OCI-LY3 (cell line): ENCODE results near the gene CDC45.

Experiments
- H2AFZ ChIP-seq: fragments of 200-600, 300-600 bp; shearing (Covaris generic); 2 replicates; pipeline ENCODE4 v1.6.0; 2014; ENCODE audit warnings: antibody characterized with exemption, low read depth, low read length
- H3K27ac ChIP-seq: fragments of 200-600, 300-600 bp; sonication (generic); 2 replicates; pipeline ENCODE4 v1.5.1; 2014; ENCODE audit warnings: mild to moderate bottlenecking, low read length, moderate library complexity, mixed read lengths
- H3K27me3 ChIP-seq: fragments of 200-600, 300-600 bp; sonication (generic); 2 replicates; pipeline ENCODE4 v1.6.1; 2014; ENCODE audit warnings: low read depth, low read length, mixed read lengths
- H3K36me3 ChIP-seq: fragments of 200-600, 300-600 bp; sonication (generic); replicated peaks from 2 replicates; pipeline ENCODE3; 2014; ENCODE audit warnings: low read depth, low read length, mixed read lengths
- H3K4me1 ChIP-seq: fragments of 300-600, 200-600 bp; sonication (generic); 2 replicates; pipeline ENCODE4 v1.6.1; 2014; ENCODE audit warnings: low read length, mixed read lengths
- H3K4me2 ChIP-seq: fragments of 200-600, 300-600 bp; sonication (generic); 2 replicates; pipeline ENCODE4 v1.6.1; 2014; ENCODE audit warnings: low read length, mixed read lengths
- H3K4me3 ChIP-seq: fragments of 300-600, 200-600 bp; sonication (generic); 2 replicates; pipeline ENCODE4 v1.5.1; 2014; ENCODE audit warnings: antibody characterized with exemption, mild to moderate bottlenecking, low read length, moderate library complexity
- H3K79me2 ChIP-seq: fragments of 300-600, 200-600 bp; shearing (Covaris generic); 2 replicates; pipeline ENCODE4 v1.6.1; 2014; ENCODE audit warnings: mild to moderate bottlenecking, low read length, mixed read lengths
- H3K9ac ChIP-seq: fragments of 300-600, 200-600 bp; shearing (Covaris generic); 2 replicates; pipeline ENCODE4 v1.6.0; 2014; ENCODE audit warnings: mild to moderate bottlenecking, low read length, moderate library complexity
- H3K9me3 ChIP-seq: fragments of 200-600, 300-600 bp; shearing (Covaris generic); 2 replicates; pipeline ENCODE4 v1.6.1; 2014; ENCODE audit warnings: low read length, mixed read lengths; ENCODE audit not compliant: insufficient read depth
- H4K20me1 ChIP-seq: fragments of 200-600, 300-600 bp; sonication (generic); 2 replicates; pipeline ENCODE4 v1.6.1; 2016; ENCODE audit warnings: low read length, mixed read lengths; ENCODE audit not compliant: insufficient read depth
- EZH2phosphoT487 ChIP-seq: fragments of 200-600 bp; shearing (Covaris generic); IDR thresholded peaks from 2 replicates; pipeline ENCODE4 v1.6.1; 2018; ENCODE audit warnings: antibody characterized with exemption, mixed run types, low read depth
- TF ChIP-seq, protein P1 (sequence below): fragments of 200-600, 300-600 bp; sonication (generic); IDR thresholded peaks from 2 replicates; pipeline ENCODE4 v1.5.1; 2014; ENCODE audit warnings: antibody characterized with exemption, low read length, low read depth

Gene CDC45

DNA sequence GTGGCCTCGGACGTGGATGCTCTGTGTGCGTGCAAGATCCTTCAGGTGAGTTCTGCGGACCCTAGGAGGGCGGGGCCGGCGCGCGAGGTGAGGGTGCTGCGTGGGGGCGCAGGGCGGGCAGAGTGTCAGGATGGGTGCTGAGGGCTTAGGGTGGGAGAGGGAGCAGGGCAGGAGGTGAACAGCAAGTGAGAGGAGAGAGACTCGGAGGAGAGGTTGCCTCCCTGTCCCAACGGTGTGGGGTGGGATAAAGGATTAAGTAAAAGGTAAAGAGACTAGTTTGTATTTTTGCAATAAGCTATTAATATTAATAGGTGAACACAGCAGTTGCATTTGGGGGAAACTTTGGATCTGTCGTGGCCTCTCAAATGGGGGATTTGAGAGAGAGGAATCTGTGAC lies 451 bp downstream of the CDC45 start:
- Histone ChIP-seq H3K9ac (peak overlapping the region; percentile 70), H3K79me2 (peaks cover 49% of the 10 kb centered on the region), H4K20me1 (peaks cover 20% of the 10 kb centered on the region), H3K27ac (peak overlapping the region; percentile 31), H2AFZ (peak overlapping the region; percentile 44; the same call in 1 of the 2 replicates), H3K4me1 (peaks cover 18% of the 10 kb centered on the region), H3K9me3 (no peaks in the 10 kb centered on the region), H3K27me3 (no peaks in the 10 kb centered on the region), H3K4me3 (peak overlapping the region; percentile 85), H3K36me3 (peaks cover 31% of the 10 kb centered on the region), H3K4me2 (peak overlapping the region; percentile 87)
- no peak for TF ChIP-seq EZH2phosphoT487
- TF ChIP-seq, protein P1, sequence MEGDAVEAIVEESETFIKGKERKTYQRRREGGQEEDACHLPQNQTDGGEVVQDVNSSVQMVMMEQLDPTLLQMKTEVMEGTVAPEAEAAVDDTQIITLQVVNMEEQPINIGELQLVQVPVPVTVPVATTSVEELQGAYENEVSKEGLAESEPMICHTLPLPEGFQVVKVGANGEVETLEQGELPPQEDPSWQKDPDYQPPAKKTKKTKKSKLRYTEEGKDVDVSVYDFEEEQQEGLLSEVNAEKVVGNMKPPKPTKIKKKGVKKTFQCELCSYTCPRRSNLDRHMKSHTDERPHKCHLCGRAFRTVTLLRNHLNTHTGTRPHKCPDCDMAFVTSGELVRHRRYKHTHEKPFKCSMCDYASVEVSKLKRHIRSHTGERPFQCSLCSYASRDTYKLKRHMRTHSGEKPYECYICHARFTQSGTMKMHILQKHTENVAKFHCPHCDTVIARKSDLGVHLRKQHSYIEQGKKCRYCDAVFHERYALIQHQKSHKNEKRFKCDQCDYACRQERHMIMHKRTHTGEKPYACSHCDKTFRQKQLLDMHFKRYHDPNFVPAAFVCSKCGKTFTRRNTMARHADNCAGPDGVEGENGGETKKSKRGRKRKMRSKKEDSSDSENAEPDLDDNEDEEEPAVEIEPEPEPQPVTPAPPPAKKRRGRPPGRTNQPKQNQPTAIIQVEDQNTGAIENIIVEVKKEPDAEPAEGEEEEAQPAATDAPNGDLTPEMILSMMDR: no peak

- no peak for TF ChIP-seq EZH2phosphoT487
- TF ChIP-seq, protein P1: no peak
- Histone ChIP-seq H3K27me3 (no peaks in the 10 kb centered on the region), H3K9me3 (no peaks in the 10 kb centered on the region), H3K9ac (peak overlapping the region; percentile 70), H3K79me2 (peaks cover 43% of the 10 kb centered on the region), H3K4me1 (peaks cover 18% of the 10 kb centered on the region), H3K4me3 (peak overlapping the region; percentile 85), H3K4me2 (peak overlapping the region; percentile 87), H2AFZ (no peak overlapping the region), H3K36me3 (peaks cover 35% of the 10 kb centered on the region), H3K27ac (no peak overlapping the region), H4K20me1 (peaks cover 17% of the 10 kb centered on the region)
Measured at GRCh38 chr22:19480789-19481188, 1.1 kb downstream of the CDC45 start.

DNA sequence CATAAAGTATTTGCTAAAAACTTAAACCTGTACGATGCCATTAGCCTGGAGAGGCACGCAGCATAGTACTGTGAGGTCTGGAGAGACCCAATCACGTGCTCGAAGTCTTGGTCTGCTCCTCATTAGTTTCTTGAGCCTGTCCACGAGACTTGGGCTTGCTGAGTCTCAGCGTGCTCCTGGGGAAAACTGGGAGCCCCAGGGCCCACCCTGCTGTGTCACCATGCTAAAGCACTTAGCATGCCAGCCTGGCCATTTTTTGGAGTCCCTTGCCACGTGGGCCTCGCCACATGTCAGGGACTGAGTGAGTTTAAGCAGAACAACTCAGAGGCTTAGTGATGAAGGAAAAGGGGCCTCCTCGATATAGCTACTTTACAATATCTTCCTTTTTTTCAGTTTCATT lies 2.6 kb downstream of the CDC45 start:
- no peaks in the 10 kb centered on the region for H3K9me3 ChIP-seq
- TF ChIP-seq, protein P1: no peak
- TF ChIP-seq EZH2phosphoT487: no peak
- H2AFZ ChIP-seq: no peak overlapping the region
- no peak overlapping the region for H3K4me3 ChIP-seq
- H3K27me3 ChIP-seq: no peaks in the 10 kb centered on the region
- H4K20me1 ChIP-seq: peaks cover 10% of the 10 kb centered on the region
- H3K36me3 ChIP-seq: peaks cover 37% of the 10 kb centered on the region
- H3K9ac ChIP-seq: no peak overlapping the region
- H3K27ac ChIP-seq: no peak overlapping the region
- H3K4me2 ChIP-seq: no peak overlapping the region
- peaks cover 14% of the 10 kb centered on the region for H3K4me1 ChIP-seq
- H3K79me2 ChIP-seq: peaks cover 30% of the 10 kb centered on the region

DNA sequence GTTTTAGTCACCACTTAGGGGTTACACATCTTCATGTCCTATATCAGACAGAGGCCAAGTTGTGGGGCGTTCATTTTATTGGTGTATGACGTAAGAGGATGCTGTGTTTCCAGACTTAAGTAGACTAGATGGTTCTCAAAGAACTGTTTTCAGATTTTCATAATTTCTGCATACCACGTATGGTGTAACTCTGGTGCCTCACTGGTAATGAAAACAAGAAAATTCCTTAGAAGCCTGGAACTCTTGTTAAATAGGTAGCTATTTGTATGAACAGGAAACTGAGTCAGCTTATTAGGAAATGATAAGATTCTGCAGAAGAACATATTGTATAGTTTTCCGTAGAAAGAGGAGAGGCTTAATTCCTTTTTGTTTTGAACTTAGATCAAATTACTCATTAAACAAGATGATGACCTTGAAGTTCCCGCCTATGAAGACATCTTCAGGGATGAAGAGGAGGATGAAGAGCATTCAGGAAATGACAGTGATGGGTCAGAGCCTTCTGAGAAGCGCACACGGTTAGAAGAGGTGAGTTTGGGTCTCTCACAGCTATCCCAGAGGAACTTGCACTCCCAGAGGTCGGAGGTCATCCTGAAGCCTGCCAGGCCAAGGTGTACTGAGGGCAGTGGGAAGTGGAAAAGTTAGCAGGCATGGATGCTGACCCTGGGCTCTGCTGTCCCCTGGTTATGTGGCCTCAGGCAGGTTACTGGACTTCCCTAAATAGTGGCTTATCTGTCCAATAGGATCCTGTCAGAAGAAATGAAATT lies 3.9 kb downstream of the CDC45 start:
- H3K4me3 ChIP-seq: no peak overlapping the region
- no peaks in the 10 kb centered on the region for H4K20me1 ChIP-seq
- H2AFZ ChIP-seq: no peak overlapping the region
- H3K27ac ChIP-seq: no peak overlapping the region
- H3K4me1 ChIP-seq: peaks cover 7% of the 10 kb centered on the region
- TF ChIP-seq, protein P1: no peak
- no peak for TF ChIP-seq EZH2phosphoT487
- no peak overlapping the region for H3K4me2 ChIP-seq
- no peak overlapping the region for H3K9ac ChIP-seq
- no peaks in the 10 kb centered on the region for H3K27me3 ChIP-seq
- no peaks in the 10 kb centered on the region for H3K9me3 ChIP-seq
- peaks cover 46% of the 10 kb centered on the region for H3K36me3 ChIP-seq
- peaks cover 17% of the 10 kb centered on the region for H3K79me2 ChIP-seq
